ENCODE data around the gene TJP2. TPM values are rescaled to one million over a fixed set of nuclear protein-coding genes. Genes with fewer than 3 reads are reported as not detected.

Gene TJP2
- total RNA-seq, 2 donors from 2014 or later: 45.1 to 53.0 TPM

- no peak overlapping the region for H3K27ac Mint-ChIP-seq
- H3K36me3 Mint-ChIP-seq (ENCODE audit: low read depth): no peaks in the 10 kb centered on the region
- no peak overlapping the region for H3K4me3 Mint-ChIP-seq
- no peak overlapping the region for H3K4me3 ChIP-seq (ENCODE audit: low read length)
- WGBS, 2 experiments (ENCODE audit: insufficient coverage in 1 of 2, insufficient read length in 1 of 2): 82 to 87% methylated on average over 4 to 7 of the region's 7 CpGs
- H3K27me3 Mint-ChIP-seq (ENCODE audit: insufficient read depth): no peaks in the 10 kb centered on the region
- H3K36me3 ChIP-seq (ENCODE audit: control insufficient read depth, insufficient read depth, low read length): no peaks in the 10 kb centered on the region
- H3K27me3 ChIP-seq (ENCODE audit: control insufficient read depth, insufficient read depth, low read length, poor library complexity, severe bottlenecking): no peaks in the 10 kb centered on the region
- H3K9me3 Mint-ChIP-seq: peaks cover 10% of the 10 kb centered on the region
- no peaks in the 10 kb centered on the region for H3K4me1 ChIP-seq (ENCODE audit: control insufficient read depth, insufficient read depth, low read length)
- H3K4me1 Mint-ChIP-seq: peaks cover 8% of the 10 kb centered on the region
- no peak overlapping the region for H3K9ac ChIP-seq (ENCODE audit: extremely low read depth, low read length, poor library complexity, severe bottlenecking)
- TF ChIP-seq CTCF (conservative IDR thresholded peaks at IDR 0.05): no peak
- no peak overlapping the region for H3K27ac ChIP-seq (ENCODE audit: low read depth, low read length)
- H3K9me3 ChIP-seq (ENCODE audit: control insufficient read depth, low read length): no peaks in the 10 kb centered on the region
- no peak for DNase-seq
Observed at GRCh38 chr9:69264526-69264925, 90.4 kb downstream of the TJP2 start.

- Mint-ChIP-seq H3K9me3 (peaks cover 10% of the 10 kb centered on the region), H3K27ac (no peak overlapping the region), H3K4me3 (no peak overlapping the region), H3K27me3 (ENCODE audit: insufficient read depth) (no peaks in the 10 kb centered on the region), H3K4me1 (peaks cover 8% of the 10 kb centered on the region), H3K36me3 (ENCODE audit: low read depth) (no peaks in the 10 kb centered on the region)
- Histone ChIP-seq H3K4me3 (ENCODE audit: low read length) (no peak overlapping the region), H3K9me3 (ENCODE audit: control insufficient read depth, low read length) (no peaks in the 10 kb centered on the region), H3K36me3 (ENCODE audit: control insufficient read depth, insufficient read depth, low read length) (no peaks in the 10 kb centered on the region), H3K27me3 (ENCODE audit: control insufficient read depth, insufficient read depth, low read length, poor library complexity, severe bottlenecking) (no peaks in the 10 kb centered on the region), H3K27ac (ENCODE audit: low read depth, low read length) (no peak overlapping the region), H3K4me1 (ENCODE audit: control insufficient read depth, insufficient read depth, low read length) (no peaks in the 10 kb centered on the region), H3K9ac (ENCODE audit: extremely low read depth, low read length, poor library complexity, severe bottlenecking) (no peak overlapping the region)
- peak; percentile 55 for DNase-seq
- TF ChIP-seq CTCF (conservative IDR thresholded peaks at IDR 0.05): no peak
- WGBS, 2 experiments (ENCODE audit: insufficient coverage in 1 of 2, insufficient read length in 1 of 2): 73 to 89% methylated on average over 6 to 9 of the region's 9 CpGs
Observed at GRCh38 chr9:69265891-69266290, 91.8 kb downstream of the TJP2 start.

DNA sequence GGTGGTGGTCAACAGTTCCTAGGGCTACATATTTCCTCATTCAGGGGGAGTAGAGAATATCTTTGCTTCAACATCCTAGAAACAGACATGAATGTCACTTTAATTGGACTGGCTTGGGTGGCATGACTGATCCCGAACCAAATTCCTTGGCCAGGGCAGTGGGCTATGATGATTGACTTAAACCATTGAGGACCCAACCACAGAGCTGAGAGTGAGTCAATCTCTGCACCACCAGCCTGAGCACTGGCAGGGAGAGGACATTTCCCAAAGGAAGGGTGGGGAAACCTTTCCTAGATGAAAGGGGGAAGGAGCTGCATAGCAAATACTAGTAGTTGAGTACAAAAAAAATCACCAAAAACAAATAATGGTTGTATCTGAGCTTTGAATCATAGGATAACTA is 98.1 kb downstream of the TJP2 start:
- H3K36me3 Mint-ChIP-seq (ENCODE audit: low read depth): peaks cover 2% of the 10 kb centered on the region
- H3K27ac ChIP-seq (ENCODE audit: low read depth, low read length): no peak overlapping the region
- DNase-seq: no peak

More for the DNA sequence above, 98.1 kb downstream of the TJP2 start:
- H3K4me3 Mint-ChIP-seq: no peak overlapping the region
- Histone ChIP-seq H3K36me3 (ENCODE audit: control insufficient read depth, insufficient read depth, low read length) (no peaks in the 10 kb centered on the region), H3K27me3 (ENCODE audit: control insufficient read depth, insufficient read depth, low read length, poor library complexity, severe bottlenecking) (no peaks in the 10 kb centered on the region), H3K9ac (ENCODE audit: extremely low read depth, low read length, poor library complexity, severe bottlenecking) (no peak overlapping the region), H3K4me1 (ENCODE audit: control insufficient read depth, insufficient read depth, low read length) (no peaks in the 10 kb centered on the region), H3K9me3 (ENCODE audit: control insufficient read depth, low read length) (peaks cover 17% of the 10 kb centered on the region), H3K4me3 (ENCODE audit: low read length) (no peak overlapping the region)
- no peak overlapping the region for H3K27ac Mint-ChIP-seq
- peaks cover 32% of the 10 kb centered on the region for H3K9me3 Mint-ChIP-seq
- 86 to 89% methylated on average over 1 of the region's 1 CpG for WGBS, 2 experiments (ENCODE audit: insufficient coverage in 1 of 2, insufficient read length in 1 of 2)
- H3K27me3 Mint-ChIP-seq (ENCODE audit: insufficient read depth): no peaks in the 10 kb centered on the region
- TF ChIP-seq CTCF (conservative IDR thresholded peaks at IDR 0.05): no peak
- H3K4me1 Mint-ChIP-seq: no peaks in the 10 kb centered on the region
